Medulla oblongata (tissue), 1 donor: ENCODE measurements around the gene SEMA3D.
"Not testable (repeated sequence)": the region's sequence is repeated elsewhere in the genome, so short reads cannot be mapped to it uniquely, and the experiment has no call there.

Source experiments
- DNase-seq: peaks from one replicate; pipeline ENCODE4 v3.0.0-alpha.2; 2015; ENCODE audit errors: extremely low spot score

SEMA3D gene

GRCh38 chr7:84992954-84993353, 193.9 kb downstream of the SEMA3D start:
- not testable (repeated sequence) for DNase-seq

GRCh38 chr7:84985073-84985784, 201.6 kb downstream of the SEMA3D start:
- DNase-seq: no peak

GRCh38 chr7:84982199-84982598, 204.7 kb downstream of the SEMA3D start:
- DNase-seq: no peak

- DNase-seq: no peak
These were observed 205.5 kb downstream of the SEMA3D start for GRCh38 chr7:84981055-84981976.

- DNase-seq: no peak
These were observed 211.2 kb downstream of the SEMA3D start for GRCh38 chr7:84975586-84976185.

- DNase-seq: no peak
These were observed 215.5 kb downstream of the SEMA3D start for GRCh38 chr7:84971360-84971759.

GRCh38 chr7:84970670-84971069, 216.2 kb downstream of the SEMA3D start:
- no peak for DNase-seq

- DNase-seq: no peak
These were observed 233.6 kb downstream of the SEMA3D start for GRCh38 chr7:84953234-84953633.

GRCh38 chr7:84950836-84951235, 236.0 kb downstream of the SEMA3D start:
- DNase-seq: no peak

- DNase-seq: no peak
These were observed 237.4 kb downstream of the SEMA3D start for GRCh38 chr7:84949501-84949900.

- DNase-seq: no peak
These were observed 237.8 kb downstream of the SEMA3D start for GRCh38 chr7:84949067-84949466.

- DNase-seq: no peak
These were observed 238.2 kb downstream of the SEMA3D start for GRCh38 chr7:84948634-84949033.

- no peak for DNase-seq
These were observed 240.3 kb downstream of the SEMA3D start for GRCh38 chr7:84946549-84946948.
